ENCODE data around the gene RHO.

The RHO gene

DNA sequence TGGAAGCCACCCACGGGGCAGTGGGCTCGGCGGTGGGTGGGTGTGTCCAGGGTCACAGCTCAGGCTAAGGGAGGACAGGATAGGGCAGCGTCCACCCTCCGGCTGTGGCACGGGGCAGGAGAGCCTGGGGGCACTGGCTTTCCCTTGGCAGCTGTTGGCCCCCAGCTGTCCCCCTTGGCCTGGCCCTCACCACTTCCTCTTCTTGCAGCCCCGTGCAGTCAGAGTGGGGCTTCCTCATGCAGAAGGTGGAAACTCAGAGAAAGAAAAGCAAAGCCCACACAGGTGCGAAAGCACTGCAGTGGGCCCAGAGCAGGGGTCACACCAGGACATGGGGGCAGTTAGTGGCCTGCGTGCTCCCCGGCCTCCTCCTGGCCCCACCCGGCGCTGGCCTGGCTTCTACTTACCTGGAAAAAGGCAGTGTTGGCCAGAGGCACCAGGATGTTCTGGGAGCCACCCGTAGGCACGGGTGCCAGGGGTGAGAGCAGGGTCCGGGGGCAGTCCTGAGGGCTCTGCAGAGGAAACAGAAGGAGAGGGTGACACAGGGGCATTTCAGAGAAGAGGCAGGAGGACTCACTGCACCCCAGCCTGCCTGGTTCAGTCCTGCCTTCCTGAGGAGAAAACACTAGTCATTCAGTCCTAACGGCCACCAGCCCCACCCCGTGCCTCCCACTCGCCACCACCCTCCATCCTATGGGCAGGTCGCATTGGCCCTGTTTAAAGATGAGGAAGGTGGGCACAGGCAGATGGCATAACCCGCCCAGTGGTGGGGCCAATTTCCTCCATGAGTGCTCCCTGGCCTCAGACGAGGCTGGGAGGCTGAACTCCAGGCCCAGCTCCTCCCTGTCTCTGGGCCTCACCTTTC, 49.7 kb downstream of the RHO start:
- DNase-seq (ENCODE audit: low read depth) = no peak

DNA sequence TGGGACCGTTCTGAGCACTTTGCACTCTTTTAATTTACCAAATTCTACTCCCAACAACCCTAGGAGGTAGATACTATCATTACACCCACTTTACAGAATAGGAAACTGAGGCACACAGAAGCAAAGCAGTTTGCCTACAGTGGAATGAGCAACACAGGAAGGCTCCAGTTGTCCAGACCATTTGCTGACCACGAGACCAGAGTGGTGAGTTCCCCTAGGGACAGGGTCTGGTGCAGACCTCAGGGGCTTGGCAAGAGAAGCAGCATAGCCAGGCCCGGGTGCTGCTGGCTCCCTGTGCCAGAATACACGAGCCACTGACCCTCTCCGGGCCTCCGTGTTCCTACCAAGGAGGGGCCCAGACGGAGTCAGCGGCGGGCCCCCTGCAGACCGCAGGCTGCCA, 51.6 kb downstream of the RHO start:
- DNase-seq (ENCODE audit: low read depth) = no peak

DNA sequence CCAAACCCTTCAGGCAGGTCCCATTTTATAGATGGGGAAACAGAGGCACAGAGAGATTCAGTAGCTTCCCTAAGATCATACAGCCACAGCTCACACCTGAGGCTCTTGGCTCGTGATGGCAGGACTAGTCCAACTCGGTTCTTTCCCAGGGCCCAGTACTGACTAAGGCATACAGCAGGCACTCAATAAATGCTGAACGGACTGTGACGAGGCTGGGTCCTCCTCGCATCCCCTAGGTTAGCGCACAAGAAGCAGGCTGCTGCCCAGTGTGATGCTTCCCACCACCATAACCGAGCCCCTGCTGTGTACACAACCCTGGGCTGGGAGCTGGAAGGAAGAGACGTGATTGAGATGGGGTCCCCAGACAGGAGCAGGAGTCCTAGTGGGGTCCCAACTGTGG, 53.2 kb downstream of the RHO start:
- no peak for DNase-seq (ENCODE audit: low read depth)

DNA sequence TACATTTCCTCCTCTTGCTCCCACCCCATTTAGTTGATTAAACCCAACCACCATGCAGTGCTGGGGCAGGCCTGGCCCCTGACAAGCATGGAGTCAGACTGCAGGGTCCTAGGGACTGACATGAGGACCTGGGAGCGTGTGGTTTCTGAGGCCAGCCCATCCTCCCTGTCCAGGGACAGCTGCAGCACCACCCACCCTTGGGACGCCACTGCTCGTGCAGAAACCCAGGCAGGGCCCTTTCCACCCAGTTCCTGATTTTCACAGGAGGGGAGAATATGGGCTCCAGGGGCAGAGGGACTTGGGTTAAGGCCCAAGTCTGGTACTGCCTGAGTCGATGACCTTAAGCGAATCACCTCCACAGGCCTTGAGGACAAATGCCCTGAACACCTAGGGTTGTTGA, 54.4 kb downstream of the RHO start:
- DNase-seq (ENCODE audit: low read depth) = no peak

DNA sequence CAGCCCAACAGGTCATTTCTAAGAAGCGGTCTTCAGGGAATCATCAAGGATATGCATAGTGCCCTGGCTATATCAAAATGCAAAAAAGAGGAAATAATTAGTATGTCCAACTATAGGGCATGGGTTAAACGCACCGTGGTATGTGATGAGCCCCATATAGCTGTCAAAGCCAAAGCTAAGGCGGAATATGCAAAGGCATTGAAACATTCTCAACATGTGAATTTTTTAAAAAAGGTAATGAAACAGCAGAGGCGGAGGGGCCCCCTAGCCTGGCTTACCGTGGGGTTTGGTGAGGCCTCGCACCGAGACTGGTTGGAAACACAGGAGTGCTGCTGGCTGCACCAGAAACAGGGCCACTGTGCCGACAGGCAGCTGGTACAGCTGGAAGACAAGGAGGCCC, 54.9 kb downstream of the RHO start:
- DNase-seq (ENCODE audit: low read depth) = no peak

DNA sequence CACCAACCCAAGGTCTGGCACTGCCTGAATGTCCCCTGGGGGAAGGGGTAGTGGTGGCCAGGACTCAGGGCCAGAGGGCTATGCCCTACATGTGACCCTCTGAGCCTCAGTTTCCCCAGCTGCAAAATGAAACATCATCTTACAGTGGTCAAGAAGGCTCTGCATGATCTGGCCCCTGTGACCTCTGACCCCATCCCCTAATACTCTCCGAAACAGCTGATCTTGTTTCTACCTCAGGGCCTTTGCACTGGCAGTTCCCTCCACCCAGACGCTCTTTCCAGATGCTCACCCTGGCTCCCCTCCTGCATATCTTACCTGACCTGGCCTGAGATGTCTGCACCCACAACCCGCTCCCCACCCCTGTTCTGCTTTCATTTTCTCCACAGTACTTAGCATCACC, 56.2 kb downstream of the RHO start:
- DNase-seq (ENCODE audit: low read depth) = no peak

Data from activated T-cell treated with anti-CD3 and anti-CD28 coated beads for 24 hours (primary cell).